SU-DHL-6 (cell line): ENCODE measurements around the gene FBXW5.

Source experiments
- H2AFZ ChIP-seq: fragments of 200-600 bp; sonication (generic); 2 replicates; pipeline ENCODE4 v1.6.1; 2014; ENCODE audit warnings: low read depth, mild to moderate bottlenecking, moderate library complexity, mixed read lengths, antibody characterized with exemption, low read length; ENCODE audit not compliant: severe bottlenecking
- H3F3A ChIP-seq: fragments of 200-600 bp; shearing (Covaris generic); 2 replicates; pipeline ENCODE4 v1.6.0; 2016; ENCODE audit warnings: antibody characterized with exemption, mild to moderate bottlenecking; ENCODE audit not compliant: insufficient read depth
- H3K27ac ChIP-seq: fragments of 200-600 bp; sonication (generic); 2 replicates; pipeline ENCODE4 v1.5.1; 2016; ENCODE audit warnings: low read depth, mild to moderate bottlenecking, low read length, moderate library complexity, mixed read lengths
- H3K27me3 ChIP-seq: fragments of 200-600 bp; sonication (generic), shearing (Covaris generic); 2 replicates; pipeline ENCODE4 v1.6.0; 2014; ENCODE audit warnings: mild to moderate bottlenecking, low read length
- H3K36me3 ChIP-seq: fragments of 200-600 bp; sonication (generic); 2 replicates; pipeline ENCODE4 v1.6.1; 2014; ENCODE audit warnings: mild to moderate bottlenecking, low read length, mixed read lengths
- H3K4me2 ChIP-seq: fragments of 300-600, 200-600 bp; shearing (Covaris generic), sonication (generic); 2 replicates; pipeline ENCODE4 v1.6.0; 2014; ENCODE audit warnings: low read length, low read depth, mild to moderate bottlenecking; ENCODE audit not compliant: poor library complexity, severe bottlenecking
- H3K4me3 ChIP-seq: fragments of 200-600 bp; sonication (generic); 2 replicates; pipeline ENCODE4 v1.5.1; 2014; ENCODE audit warnings: antibody characterized with exemption, low read length, mild to moderate bottlenecking, mixed read lengths; ENCODE audit not compliant: insufficient read depth, poor library complexity, severe bottlenecking
- H3K79me2 ChIP-seq: fragments of 200-600 bp; sonication (generic); 2 replicates; pipeline ENCODE4 v1.6.1; 2014; ENCODE audit warnings: mild to moderate bottlenecking, low read length, moderate library complexity; ENCODE audit not compliant: insufficient read depth
- H3K9ac ChIP-seq: fragments of 200-600 bp; sonication (generic); 2 replicates; pipeline ENCODE4 v1.7.0; 2014; ENCODE audit warnings: mild to moderate bottlenecking, low read length
- H3K9me2 ChIP-seq: fragments of 200-600 bp; sonication (generic); replicated peaks from 2 replicates; pipeline ENCODE4 v1.6.1; 2014; ENCODE audit warnings: low read length; ENCODE audit not compliant: insufficient read depth
- H3K9me3 ChIP-seq: fragments of 200-600 bp; sonication (generic); 2 replicates; pipeline ENCODE4 v1.6.1; 2014; ENCODE audit warnings: low read length, mixed read lengths; ENCODE audit not compliant: insufficient read depth
- H4K20me1 ChIP-seq: fragments of 200-600 bp; sonication (generic); 2 replicates; pipeline ENCODE4 v1.6.1; 2014; ENCODE audit warnings: low read depth, mild to moderate bottlenecking, antibody characterized with exemption, low read length, moderate library complexity, mixed read lengths
- CTCF ChIP-seq: fragments of 200-600 bp; sonication (generic); IDR thresholded peaks from one replicate; pipeline ENCODE4 v1.5.1; 2017; ENCODE audit warnings: antibody characterized with exemption, mild to moderate bottlenecking, low read length, moderate library complexity; ENCODE audit not compliant: insufficient read depth, poor library complexity, severe bottlenecking
- EZH2phosphoT487 ChIP-seq: fragments of 200-600 bp; sonication (generic), shearing (Covaris generic); conservative IDR thresholded peaks from 2 replicates; pipeline ENCODE4 v1.6.1; 2018; ENCODE audit warnings: mild to moderate bottlenecking, antibody characterized with exemption, low read length, moderate library complexity, mixed read lengths

FBXW5 gene

DNA sequence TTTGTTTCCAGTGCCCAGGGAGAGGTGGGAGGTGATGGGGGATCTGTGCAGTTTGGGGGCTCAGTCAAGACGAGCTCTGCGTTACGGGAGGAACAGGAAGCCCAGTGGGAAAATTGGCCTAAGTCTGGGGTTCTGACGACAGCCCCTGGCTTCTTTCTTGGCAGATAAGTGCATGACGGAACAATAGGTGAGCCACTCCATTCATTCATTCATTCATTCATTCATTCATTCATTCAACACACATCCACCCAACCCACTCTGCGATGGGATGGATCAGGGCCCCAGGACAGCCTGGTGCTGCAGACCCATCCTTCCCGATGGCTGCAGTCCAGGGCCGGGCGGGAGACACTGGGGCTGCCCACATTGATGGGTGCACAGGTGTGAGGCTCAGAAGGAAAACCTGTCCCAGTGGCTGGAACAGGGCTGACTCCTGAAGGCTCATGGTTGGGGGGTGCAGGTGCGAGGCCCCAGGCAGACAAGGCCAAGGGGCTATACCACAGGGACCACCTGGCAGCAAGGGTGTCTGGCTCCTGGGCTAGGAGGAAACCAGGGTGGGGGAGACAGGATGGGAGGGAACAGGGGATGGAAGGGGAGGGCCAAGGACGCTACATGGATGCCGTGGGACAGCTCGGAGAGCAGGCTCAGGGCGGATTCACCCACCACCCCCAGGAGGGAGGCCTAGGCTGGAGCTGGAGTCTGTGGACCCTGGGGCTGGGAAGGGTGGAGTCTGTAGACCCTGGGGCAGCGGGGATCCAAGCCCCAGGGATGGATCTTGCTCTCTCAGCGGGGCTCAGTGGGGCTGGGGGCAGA lies 36.3 kb upstream of the FBXW5 start:
- H3K9me3 ChIP-seq: no peaks in the 10 kb centered on the region
- no peaks in the 10 kb centered on the region for H4K20me1 ChIP-seq
- no peak overlapping the region for H3K4me3 ChIP-seq
- no peaks in the 10 kb centered on the region for H3K36me3 ChIP-seq
- no peak overlapping the region for H2AFZ ChIP-seq
- no peak overlapping the region for H3K4me2 ChIP-seq
- no peak overlapping the region for H3K27ac ChIP-seq
- TF ChIP-seq EZH2phosphoT487 (no peak), CTCF (no peak)
- H3K79me2 ChIP-seq: no peaks in the 10 kb centered on the region
- H3F3A ChIP-seq: no peaks in the 10 kb centered on the region
- H3K9ac ChIP-seq: no peak overlapping the region
- no peaks in the 10 kb centered on the region for H3K9me2 ChIP-seq
- H3K27me3 ChIP-seq: no peaks in the 10 kb centered on the region

GRCh38 chr9:136979769-136980587 lies 35.4 kb upstream of the FBXW5 start:
- H3K9ac ChIP-seq: no peak overlapping the region
- no peaks in the 10 kb centered on the region for H3K36me3 ChIP-seq
- H3K79me2 ChIP-seq: no peaks in the 10 kb centered on the region
- no peak overlapping the region for H3K27ac ChIP-seq
- H4K20me1 ChIP-seq: no peaks in the 10 kb centered on the region
- H3F3A ChIP-seq: no peaks in the 10 kb centered on the region
- no peaks in the 10 kb centered on the region for H3K9me3 ChIP-seq
- H3K4me3 ChIP-seq: no peak overlapping the region
- no peak for TF ChIP-seq CTCF
- no peak for TF ChIP-seq EZH2phosphoT487
- H3K27me3 ChIP-seq: no peaks in the 10 kb centered on the region
- H2AFZ ChIP-seq: no peak overlapping the region
- H3K9me2 ChIP-seq: no peaks in the 10 kb centered on the region
- no peak overlapping the region for H3K4me2 ChIP-seq

GRCh38 chr9:136978865-136979544 lies 34.5 kb upstream of the FBXW5 start:
- TF ChIP-seq CTCF (no peak), EZH2phosphoT487 (no peak)
- H3K4me3 ChIP-seq: no peak overlapping the region
- H3K4me2 ChIP-seq: no peak overlapping the region

More at GRCh38 chr9:136978865-136979544, 34.5 kb upstream of the FBXW5 start:
- H2AFZ ChIP-seq: no peak overlapping the region
- H3K9me2 ChIP-seq: no peaks in the 10 kb centered on the region
- H3K79me2 ChIP-seq: no peaks in the 10 kb centered on the region
- H3K9me3 ChIP-seq: no peaks in the 10 kb centered on the region
- H4K20me1 ChIP-seq: no peaks in the 10 kb centered on the region
- no peak overlapping the region for H3K27ac ChIP-seq
- no peaks in the 10 kb centered on the region for H3K27me3 ChIP-seq
- H3F3A ChIP-seq: no peaks in the 10 kb centered on the region
- no peaks in the 10 kb centered on the region for H3K36me3 ChIP-seq
- no peak overlapping the region for H3K9ac ChIP-seq
